HG03097 (cell line): ENCODE data around the gene BNIP2.
"Not testable (repeated sequence)": the region's sequence is repeated elsewhere in the genome, so short reads cannot be mapped to it uniquely, and the experiment has no call there.

ENCODE experiments used
- ATAC-seq: cut with Tn5 transposase; IDR thresholded peaks from one replicate; pipeline ENCODE4 v1.9.1; 2021; ENCODE audit not compliant: unreplicated experiment, low FRiP score

The BNIP2 gene

GRCh38 chr15:59689626-59690236 is 611 bp upstream of the BNIP2 start:
- no peak for ATAC-seq

GRCh38 chr15:59688423-59688781 is 718 bp downstream of the BNIP2 start:
- ATAC-seq, result peak; percentile 5

GRCh38 chr15:59687836-59688235 is 1.3 kb downstream of the BNIP2 start:
- no peak for ATAC-seq

GRCh38 chr15:59686389-59686788 is 2.7 kb downstream of the BNIP2 start:
- ATAC-seq, result no peak

- ATAC-seq, result no peak
Observed at GRCh38 chr15:59685737-59686297, 3.3 kb downstream of the BNIP2 start.

- ATAC-seq, result no peak
Observed at GRCh38 chr15:59680870-59681269, 8.2 kb downstream of the BNIP2 start.

- no peak for ATAC-seq
Observed at GRCh38 chr15:59680346-59680745, 8.8 kb downstream of the BNIP2 start.

GRCh38 chr15:59678620-59679019 is 10.5 kb downstream of the BNIP2 start:
- ATAC-seq, result no peak

GRCh38 chr15:59678172-59678571 is 10.9 kb downstream of the BNIP2 start:
- ATAC-seq, result no peak

- ATAC-seq, result no peak
Observed at GRCh38 chr15:59676565-59676964, 12.6 kb downstream of the BNIP2 start.

GRCh38 chr15:59674361-59674877 is 14.7 kb downstream of the BNIP2 start:
- no peak for ATAC-seq

GRCh38 chr15:59668556-59668955 is 20.6 kb downstream of the BNIP2 start:
- ATAC-seq, result no peak

- ATAC-seq, result no peak
Observed at GRCh38 chr15:59662260-59662659, 26.9 kb downstream of the BNIP2 start.

- no peak for ATAC-seq
Observed at GRCh38 chr15:59659366-59659765, 29.8 kb downstream of the BNIP2 start.

- no peak for ATAC-seq
Observed at GRCh38 chr15:59657635-59658125, 31.4 kb downstream of the BNIP2 start.

- peak; percentile 96 for ATAC-seq
Observed at GRCh38 chr15:59656897-59657634, 32.1 kb downstream of the BNIP2 start, which contains the start of gene GTF2A2. GTF2A2 (minus strand) TSS chr15:59657515; CDS start chr15:59652277, 5,238 bp downstream.

GRCh38 chr15:59654046-59654445 is 35.1 kb downstream of the BNIP2 start:
- no peak for ATAC-seq

- no peak for ATAC-seq
Observed at GRCh38 chr15:59649603-59650002, 39.5 kb downstream of the BNIP2 start.

GRCh38 chr15:59647085-59647484 is 42.0 kb downstream of the BNIP2 start:
- ATAC-seq, result no peak

GRCh38 chr15:59646277-59646676 is 42.8 kb downstream of the BNIP2 start:
- ATAC-seq, result no peak

GRCh38 chr15:59645812-59646211 is 43.3 kb downstream of the BNIP2 start:
- ATAC-seq, result not testable (repeated sequence)

- ATAC-seq, result no peak
Observed at GRCh38 chr15:59644756-59645155, 44.4 kb downstream of the BNIP2 start.
